Kidney (tissue), 14 donors: ENCODE data around the gene STN1. TPM values are rescaled to one million over a fixed set of nuclear protein-coding genes. Genes with fewer than 3 reads are reported as not detected.

ENCODE experiments used
- DNase-seq, 5 donors: peaks; one replicate each; pipeline ENCODE4 v3.0.0-alpha.2; 2013 to 2020
- FAIRE-seq: peaks from 2 replicates; lab custom pipeline; 2012; peaks lifted over from hg19 to GRCh38; lab: Jason Lieb, UNC
- H3K27ac ChIP-seq, 2 donors: one replicate each; pipeline ENCODE4 v1.7.0; 2013; ENCODE audit warnings: low read depth in 2 of 2, low read length in 2 of 2, inconsistent platforms in 1 of 2
- H3K27me3 ChIP-seq: one replicate; pipeline ENCODE4 v1.7.1; 2013; ENCODE audit warnings: low read length, inconsistent platforms; ENCODE audit not compliant: control insufficient read depth, insufficient read depth
- H3K36me3 ChIP-seq, 3 donors: one replicate each; pipeline versions ENCODE4 v1.7.0 to v1.7.1; 2013; ENCODE audit warnings: low read length in 3 of 3, control low read depth in 1 of 3, inconsistent platforms in 1 of 3; ENCODE audit not compliant: insufficient read depth in 3 of 3, control insufficient read depth in 2 of 3
- H3K4me1 ChIP-seq, 3 donors: one replicate each; pipeline versions ENCODE4 v1.7.0 to v1.7.1; 2013; ENCODE audit warnings: low read length in 3 of 3, inconsistent platforms in 1 of 3, low read depth in 1 of 3; ENCODE audit not compliant: control insufficient read depth in 2 of 3, insufficient read depth in 2 of 3
- H3K4me3 ChIP-seq, 3 donors: one replicate each; pipeline versions ENCODE4 v1.7.0 to v1.8.1; 2013; ENCODE audit warnings: low read length in 3 of 3, control low read depth in 1 of 3, inconsistent platforms in 1 of 3
- H3K9ac ChIP-seq, 3 donors: one replicate each; pipeline versions ENCODE4 v1.7.0 to v1.7.1; 2013; ENCODE audit warnings: low read length in 3 of 3, control low read depth in 1 of 3, inconsistent platforms in 1 of 3
- H3K9me3 ChIP-seq, 3 donors: one replicate each; pipeline versions ENCODE4 v1.7.0 to v1.7.1; 2013; ENCODE audit warnings: low read length in 3 of 3, control low read depth in 1 of 3, inconsistent platforms in 1 of 3; ENCODE audit not compliant: control insufficient read depth in 2 of 3, insufficient read depth in 1 of 3
- CTCF ChIP-seq: IDR thresholded peaks from 3 replicates; pipeline ENCODE4 v1.5.1; 2012; ENCODE audit warnings: mild to moderate bottlenecking, moderate library complexity, borderline replicate concordance; ENCODE audit not compliant: insufficient read depth; ENCODE audit errors: extremely low read depth
- intact Hi-C: fragments of 100-400 bp; cut with DNase I; formaldehyde crosslinking; loops from one replicate; pipeline ENCODE4 v1.11.1; 2022
- polyA plus RNA-seq: library from polyadenylated mRNA; stranded (reverse); fragments of 350-450 nt; fragmentation: Illumina TruSeq; extraction: RNeasy Lipid Tissue Mini Kit (QIAGEN cat#74804); gene quantifications from one replicate; pipeline ENCODE4 v1.2.3, GENCODE V29; 2014; ENCODE audit warnings: low read depth, low replicate concordance; ENCODE audit not compliant: insufficient read depth
- total RNA-seq: library from RNA; stranded (reverse); fragmentation: NEBNext Ultra II Directional; extraction: Animal tissue kit (Norgen Biotek cat#: 25700); gene quantifications from one replicate; pipeline ENCODE4 v1.2.1, GENCODE V29; 2021
- donor health status: control.
- donor health status: control.
- donor health status: control.
- donor health status: control.
- donor health status: control.
- donor health status: DM: yes; HTN: yes; CAD: no.
- donor health status: Normal renal cell carcinoma (clear cell type).

STN1 gene
- total and polyA plus RNA-seq, 2 donors from 2014 or later, result 29.4 to 30.1 TPM

- H3K27ac ChIP-seq, result peak overlapping the region; percentile 44 to 93
- no peak for TF ChIP-seq CTCF
- intact Hi-C loops, result no loop called here
- peak overlapping the region in 1 of 3 donors; percentile 93 for H3K9ac ChIP-seq
- peak in 1 of 5 donors; percentile 35 for DNase-seq
- peaks cover 2 to 16% (median 16%) of the 10 kb centered on the region in 3 donors for H3K4me1 ChIP-seq
- no peaks in the 10 kb centered on the region for H3K27me3 ChIP-seq
- peak overlapping the region in 2 of 3 donors; percentile 35 to 95 for H3K4me3 ChIP-seq
- no peak for FAIRE-seq
- no peaks in the 10 kb centered on the region for H3K36me3 ChIP-seq
- no peaks in the 10 kb centered on the region for H3K9me3 ChIP-seq
Observed at GRCh38 chr10:103915796-103916195, 2.2 kb downstream of the STN1 start.

- DNase-seq (no peak), FAIRE-seq (no peak)
- no peak overlapping the region for H3K27ac ChIP-seq
- no peak for TF ChIP-seq CTCF
- H3K36me3 ChIP-seq, result peaks cover 0 to 4% (median 2%) of the 10 kb centered on the region in 3 donors
- intact Hi-C loops, result no loop called here
- no peak overlapping the region for H3K4me3 ChIP-seq
- no peak overlapping the region for H3K9ac ChIP-seq
- no peaks in the 10 kb centered on the region for H3K27me3 ChIP-seq
- peaks cover 2 to 19% (median 18%) of the 10 kb centered on the region in 3 donors for H3K4me1 ChIP-seq
- no peaks in the 10 kb centered on the region for H3K9me3 ChIP-seq
Observed at GRCh38 chr10:103912759-103913158, 5.2 kb downstream of the STN1 start.

DNA sequence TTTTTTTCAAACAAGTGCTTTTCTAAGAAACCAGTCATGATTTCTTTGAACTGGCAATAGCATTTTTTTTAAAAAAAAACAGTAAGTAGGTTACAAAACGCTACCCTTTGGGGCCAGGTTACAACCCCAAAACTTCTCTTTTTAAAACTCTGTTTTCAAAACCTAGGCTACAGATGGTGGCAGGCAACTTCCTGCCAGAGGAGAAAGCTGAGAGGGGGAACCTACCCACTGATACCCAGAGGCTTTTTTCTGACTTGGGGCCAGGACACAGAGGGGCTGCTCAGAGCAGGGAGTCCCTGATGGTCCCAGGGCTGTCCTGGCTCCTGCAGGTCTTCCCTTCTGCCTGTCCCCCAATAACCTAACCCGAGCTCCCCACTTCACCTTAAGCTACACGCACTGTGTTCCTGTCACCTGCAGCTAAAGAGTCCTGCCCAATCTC is 6.9 kb downstream of the STN1 start:
- intact Hi-C loops, result no loop called here
- Histone ChIP-seq H3K36me3 (peaks cover 0 to 4% (median 2%) of the 10 kb centered on the region in 3 donors), H3K4me3 (no peak overlapping the region), H3K9ac (no peak overlapping the region), H3K27me3 (no peaks in the 10 kb centered on the region), H3K27ac (no peak overlapping the region), H3K4me1 (peaks cover 0 to 16% (median 12%) of the 10 kb centered on the region in 3 donors), H3K9me3 (no peaks in the 10 kb centered on the region)
- DNase-seq (no peak), FAIRE-seq (no peak)
- TF ChIP-seq CTCF, result no peak

- Histone ChIP-seq H3K36me3 (peaks cover 0 to 4% (median 2%) of the 10 kb centered on the region in 3 donors), H3K27me3 (no peaks in the 10 kb centered on the region), H3K9ac (no peak overlapping the region), H3K4me3 (no peak overlapping the region), H3K9me3 (no peaks in the 10 kb centered on the region), H3K27ac (no peak overlapping the region), H3K4me1 (peaks cover 0 to 10% (median 8%) of the 10 kb centered on the region in 3 donors)
- intact Hi-C loops, result no loop called here
- TF ChIP-seq CTCF, result no peak
- no peak for DNase-seq
- FAIRE-seq, result no peak
Observed at GRCh38 chr10:103910442-103911012, 7.5 kb downstream of the STN1 start.
